GM12892 (cell line): ENCODE data around the gene TMEM45A.
"Not testable (repeated sequence)": the region's sequence is repeated elsewhere in the genome, so short reads cannot be mapped to it uniquely, and the experiment has no call there.

Experiments used
- POLR2A ChIP-seq: IDR thresholded peaks from 2 replicates; pipeline ENCODE4 v1.6.1; 2011; ENCODE audit warnings: low read depth, low read length, control low read depth
- POLR2AphosphoS5 ChIP-seq: IDR thresholded peaks from 2 replicates; pipeline ENCODE4 v1.6.1; 2011; ENCODE audit warnings: low read depth, low read length, control low read depth

- TF ChIP-seq POLR2A, POLR2AphosphoS5: not testable (repeated sequence)
Measured at GRCh38 chr3:100582157-100582556, 89.7 kb downstream of the TMEM45A start.
